DOHH2 (cell line): Measurements from ENCODE around the gene AQP5.

Experiments
- CTCF ChIP-seq: fragments of 200-600 bp; sonication (generic); IDR thresholded peaks from one replicate; pipeline ENCODE4 v1.5.1; 2014; ENCODE audit warnings: antibody characterized with exemption, mild to moderate bottlenecking, low read depth, low read length; ENCODE audit not compliant: poor library complexity, severe bottlenecking
- EZH2phosphoT487 ChIP-seq: fragments of 200-600 bp; sonication (generic); IDR thresholded peaks from 2 replicates; pipeline ENCODE4 v1.6.1; 2017; ENCODE audit warnings: borderline replicate concordance, mild to moderate bottlenecking, antibody characterized with exemption, low read length, moderate library complexity, mixed read lengths

GRCh38 chr12:49920241-49920914 is 41.3 kb upstream of the AQP5 start:
- TF ChIP-seq CTCF: no peak
- no peak for TF ChIP-seq EZH2phosphoT487
